ENCODE data around the gene LGR4. TPM values are rescaled to one million over a fixed set of nuclear protein-coding genes. Genes with fewer than 3 reads are reported as not detected.
"Not testable (repeated sequence)": the region's sequence is repeated elsewhere in the genome, so short reads cannot be mapped to it uniquely, and the experiment has no call there.

Gene LGR4
- total RNA-seq, 2 experiments from 2014 or later = 0.10 TPM; not detected in 1

GRCh38 chr11:27331981-27332380 is 140.6 kb downstream of the LGR4 start:
- H3K4me3 Mint-ChIP-seq = no peak overlapping the region
- peaks cover 10% of the 10 kb centered on the region for H3K36me3 Mint-ChIP-seq (ENCODE audit: low read depth)
- H3K27ac Mint-ChIP-seq = no peak overlapping the region
- H3K27me3 Mint-ChIP-seq = no peaks in the 10 kb centered on the region
- no peak for DNase-seq
- H3K4me1 Mint-ChIP-seq = peaks cover 2% of the 10 kb centered on the region
- POLR2A ChIA-PET = no interaction called here
- CTCF ChIA-PET = no interaction called here
- no peaks in the 10 kb centered on the region for H3K9me3 Mint-ChIP-seq

DNA sequence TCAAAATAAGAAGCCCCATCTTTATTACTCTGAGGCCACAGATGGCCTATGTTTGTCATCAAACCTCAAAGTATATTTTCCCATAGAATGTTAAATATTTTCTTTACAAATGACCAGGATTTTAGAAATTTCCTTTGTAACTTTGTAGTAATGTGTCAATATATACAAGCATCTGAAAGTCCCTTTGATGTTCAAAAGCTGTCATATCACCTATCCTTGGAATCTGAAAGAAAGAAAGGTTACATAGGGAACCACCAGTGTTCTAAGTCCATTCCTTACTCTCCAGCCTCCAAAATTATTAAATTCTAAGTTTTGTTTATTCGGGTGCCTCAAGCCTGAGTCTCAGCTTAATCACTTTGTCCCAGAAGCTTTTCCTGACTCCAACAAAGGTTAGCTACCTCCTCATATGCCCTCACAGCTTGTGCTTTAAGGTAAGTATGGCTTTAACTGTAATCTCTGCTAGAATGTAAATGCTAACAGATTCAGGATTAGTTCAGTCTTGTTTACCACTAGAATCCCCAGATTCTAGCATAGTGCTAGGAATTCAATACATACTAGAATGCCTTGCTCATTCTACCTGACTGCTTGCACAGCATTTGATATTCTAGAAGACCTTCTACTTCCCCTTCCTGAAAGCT is 141.8 kb downstream of the LGR4 start:
- CTCF ChIA-PET = interaction anchor here (0.7 kb wide), 1 partner anchor 24 kb away, joined by 3 read pairs; no protein-coding TSS in a partner anchor

DNA sequence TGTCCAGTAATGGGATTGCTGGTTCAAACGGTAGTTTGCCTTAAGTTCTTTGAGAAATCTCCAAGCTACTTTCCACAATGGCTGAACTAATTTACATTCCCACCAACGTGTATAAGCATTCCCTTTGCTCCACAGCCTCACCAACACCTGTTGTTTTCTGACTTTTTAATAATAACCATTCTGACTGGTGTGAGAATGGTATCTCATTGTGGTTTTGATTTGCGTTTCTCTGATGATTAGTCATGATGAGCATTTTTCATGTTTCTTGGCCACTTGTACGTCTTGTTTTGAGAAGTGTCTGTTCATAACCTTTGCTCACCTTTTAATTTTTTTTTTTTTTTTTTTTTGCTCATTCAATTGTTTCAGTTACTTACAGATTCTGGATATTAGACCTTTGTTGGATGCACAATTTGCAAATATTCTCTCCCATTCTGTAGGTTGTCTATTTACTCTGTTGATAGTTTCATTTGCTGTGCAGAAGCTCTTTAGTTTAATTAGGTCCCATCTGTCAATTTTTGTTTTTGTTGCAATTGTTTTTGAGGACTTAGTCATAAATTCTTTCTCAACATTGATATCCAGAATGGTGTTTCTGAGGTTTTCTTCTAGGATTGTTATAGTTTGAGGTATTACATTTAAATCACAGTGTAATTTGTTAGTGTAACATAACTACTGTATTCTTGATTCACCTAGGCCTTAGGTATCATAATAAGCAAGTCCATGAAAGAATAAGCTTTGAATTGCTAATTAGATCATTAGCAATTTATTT is 142.5 kb downstream of the LGR4 start:
- CTCF ChIA-PET = interaction anchor here (0.7 kb wide), 1 partner anchor 24 kb away, joined by 3 read pairs; no protein-coding TSS in a partner anchor
- H3K4me1 Mint-ChIP-seq = peaks cover 2% of the 10 kb centered on the region
- peaks cover 5% of the 10 kb centered on the region for H3K36me3 Mint-ChIP-seq (ENCODE audit: low read depth)
- DNase-seq = no peak
- POLR2A ChIA-PET = no interaction called here
- peaks cover 3% of the 10 kb centered on the region for H3K27me3 Mint-ChIP-seq
- H3K27ac Mint-ChIP-seq = no peak overlapping the region
- H3K4me3 Mint-ChIP-seq = no peak overlapping the region
- H3K9me3 Mint-ChIP-seq = no peaks in the 10 kb centered on the region

More for the DNA sequence above, 141.8 kb downstream of the LGR4 start:
- POLR2A ChIA-PET = no interaction called here
- H3K27me3 Mint-ChIP-seq = peaks cover 2% of the 10 kb centered on the region
- no peak overlapping the region for H3K4me3 Mint-ChIP-seq
- peaks cover 6% of the 10 kb centered on the region for H3K36me3 Mint-ChIP-seq (ENCODE audit: low read depth)
- no peaks in the 10 kb centered on the region for H3K9me3 Mint-ChIP-seq
- no peak overlapping the region for H3K27ac Mint-ChIP-seq
- peaks cover 2% of the 10 kb centered on the region for H3K4me1 Mint-ChIP-seq
- no peak for DNase-seq

DNA sequence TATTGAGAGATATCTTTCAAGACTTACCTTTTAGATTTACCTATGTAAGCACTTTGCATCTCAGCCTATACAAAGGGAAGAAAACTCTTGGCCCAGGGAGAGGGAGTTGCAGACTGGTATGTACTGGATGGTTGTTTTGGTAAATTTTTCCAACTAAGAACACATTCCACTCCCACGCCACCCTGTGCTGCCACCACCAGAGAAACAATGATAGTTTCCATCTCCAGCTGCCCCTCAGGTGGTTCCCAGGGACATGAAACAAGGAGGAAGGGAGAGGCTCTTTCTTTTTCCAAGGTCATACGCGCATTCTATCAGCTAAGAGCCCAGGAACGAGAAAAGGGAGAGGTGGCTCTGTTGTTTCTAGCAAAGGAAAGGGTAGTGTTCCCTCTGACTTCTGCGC is 144.0 kb downstream of the LGR4 start:
- no peak overlapping the region for H3K27ac Mint-ChIP-seq
- peaks cover 3% of the 10 kb centered on the region for H3K27me3 Mint-ChIP-seq
- peaks cover 5% of the 10 kb centered on the region for H3K36me3 Mint-ChIP-seq (ENCODE audit: low read depth)
- peaks cover 7% of the 10 kb centered on the region for H3K4me1 Mint-ChIP-seq
- CTCF ChIA-PET = no interaction called here
- no peak for DNase-seq
- no peaks in the 10 kb centered on the region for H3K9me3 Mint-ChIP-seq
- no peak overlapping the region for H3K4me3 Mint-ChIP-seq
- POLR2A ChIA-PET = no interaction called here

GRCh38 chr11:27327064-27327463 is 145.5 kb downstream of the LGR4 start:
- DNase-seq; H3K4me3 Mint-ChIP-seq; H3K27ac Mint-ChIP-seq; POLR2A ChIA-PET; H3K27me3 Mint-ChIP-seq; H3K9me3 Mint-ChIP-seq; CTCF ChIA-PET; H3K36me3 Mint-ChIP-seq (ENCODE audit: low read depth): not testable (repeated sequence)
- peaks cover 11% of the 10 kb centered on the region for H3K4me1 Mint-ChIP-seq

DNA sequence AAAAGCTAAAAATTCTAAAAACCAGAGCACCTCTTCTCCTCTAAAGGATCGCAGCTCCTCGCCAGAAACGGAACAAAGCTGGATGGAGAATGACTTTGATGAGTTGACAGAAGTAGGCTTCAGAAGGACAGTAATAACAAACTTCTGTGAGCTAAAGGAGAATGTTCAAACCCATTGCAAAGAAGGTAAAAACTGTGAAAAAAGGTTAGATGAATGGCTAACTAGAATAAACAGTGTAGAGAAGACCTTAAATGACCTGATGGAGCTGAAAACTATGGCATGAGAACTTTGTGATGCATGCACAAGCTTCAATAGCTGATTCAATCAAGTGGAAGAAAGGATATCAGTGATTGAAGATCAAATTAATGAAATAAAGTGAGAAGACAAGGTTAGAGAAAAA is 150.4 kb downstream of the LGR4 start:
- peaks cover 19% of the 10 kb centered on the region for H3K4me1 Mint-ChIP-seq
- POLR2A ChIA-PET; H3K27ac Mint-ChIP-seq; CTCF ChIA-PET; H3K27me3 Mint-ChIP-seq; H3K4me3 Mint-ChIP-seq; H3K36me3 Mint-ChIP-seq (ENCODE audit: low read depth); DNase-seq; H3K9me3 Mint-ChIP-seq: not testable (repeated sequence)

DNA sequence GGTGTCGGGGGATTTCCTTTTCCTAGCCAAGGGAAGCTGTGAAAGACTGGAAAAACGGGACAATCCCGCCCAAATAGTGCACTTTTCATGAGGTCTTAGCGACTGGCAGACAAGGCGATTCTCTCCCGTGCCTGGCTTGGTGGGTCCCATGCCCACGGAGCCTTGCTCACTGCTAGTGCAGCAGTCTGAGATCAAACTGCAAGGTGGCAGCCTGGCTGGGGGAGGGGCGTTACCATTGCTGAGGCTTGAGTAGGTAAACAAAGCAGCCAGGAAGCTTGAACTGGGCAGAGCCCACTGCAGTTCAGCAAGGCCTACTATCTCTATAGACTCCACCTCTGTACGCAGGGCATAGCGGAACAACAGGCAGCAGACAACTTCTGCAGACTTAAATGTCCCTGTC is 151.2 kb downstream of the LGR4 start:
- H3K4me3 Mint-ChIP-seq; H3K36me3 Mint-ChIP-seq (ENCODE audit: low read depth); H3K27ac Mint-ChIP-seq; H3K9me3 Mint-ChIP-seq; H3K27me3 Mint-ChIP-seq; POLR2A ChIA-PET; DNase-seq: not testable (repeated sequence)
- CTCF ChIA-PET = interaction anchor here (0.6 kb wide), 1 partner anchor 164 kb away, joined by 3 read pairs; no protein-coding TSS in a partner anchor
- H3K4me1 Mint-ChIP-seq = peaks cover 19% of the 10 kb centered on the region

GRCh38 chr11:27319072-27319471 is 153.5 kb downstream of the LGR4 start:
- ChIA-PET CTCF (interaction anchor here (0.7 kb wide), 1 partner anchor 164 kb away, joined by 3 read pairs; no protein-coding TSS in a partner anchor), POLR2A (no interaction called here)
- H3K36me3 Mint-ChIP-seq (ENCODE audit: low read depth) = no peaks in the 10 kb centered on the region
- H3K27me3 Mint-ChIP-seq = peaks cover 1% of the 10 kb centered on the region
- H3K27ac Mint-ChIP-seq = no peak overlapping the region
- peaks cover 16% of the 10 kb centered on the region for H3K4me1 Mint-ChIP-seq
- no peak overlapping the region for H3K4me3 Mint-ChIP-seq
- no peak for DNase-seq
- H3K9me3 Mint-ChIP-seq = peaks cover 2% of the 10 kb centered on the region

DNA sequence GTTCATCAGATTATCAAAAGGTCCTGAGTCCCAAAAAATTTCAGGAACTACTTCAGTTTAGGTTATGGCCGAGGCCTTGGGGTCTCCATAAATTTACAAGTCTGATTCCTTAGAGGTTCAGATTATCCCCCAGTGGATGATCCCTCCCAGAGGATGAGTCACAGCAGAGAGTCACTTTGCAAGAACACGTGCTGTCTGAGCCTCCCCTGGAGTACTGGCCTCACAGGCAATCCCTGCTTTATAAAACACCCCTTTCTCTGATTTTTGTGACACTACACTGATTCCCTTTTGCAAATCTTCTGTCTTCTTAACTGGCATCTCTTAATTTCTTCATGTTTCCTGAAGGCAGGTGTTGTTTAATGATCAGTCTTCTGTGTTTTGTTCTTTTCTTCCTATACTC is 154.8 kb downstream of the LGR4 start:
- no peak overlapping the region for H3K4me3 Mint-ChIP-seq
- DNase-seq = no peak
- CTCF ChIA-PET = no interaction called here
- peaks cover 1% of the 10 kb centered on the region for H3K27me3 Mint-ChIP-seq
- no peaks in the 10 kb centered on the region for H3K36me3 Mint-ChIP-seq (ENCODE audit: low read depth)
- H3K4me1 Mint-ChIP-seq = peaks cover 10% of the 10 kb centered on the region
- peaks cover 2% of the 10 kb centered on the region for H3K9me3 Mint-ChIP-seq
- H3K27ac Mint-ChIP-seq = no peak overlapping the region
- POLR2A ChIA-PET = no interaction called here

Other genes with a start within 250 kb of the LGR4 start
- gene CCDC34, start 109.6 kb downstream of the LGR4 start, total RNA-seq = 10 to 100 TPM; 13.5 to 13.7 TPM
- 10 to 100 TPM; 24.2 to 24.9 TPM for gene LIN7C, start 34.0 kb upstream of the LGR4 start, total RNA-seq
- gene BDNF, start 227.7 kb upstream of the LGR4 start, total RNA-seq = not detected